A673 (cell line): ENCODE results near the gene METRNL. TPM values are rescaled to one million over a fixed set of nuclear protein-coding genes. Genes with fewer than 3 reads are reported as not detected.

Experiments
- BruUV-seq: library from RNA; stranded (reverse); fragments of 400-500 nt; replicated peaks from 2 replicates; lab custom pipeline; 2021; lab: Mats Ljungman, UMichigan
- CTCF ChIA-PET: fragments of 300-600 bp; sonication (Branson Sonifier 250); formaldehyde crosslinking; loops from one replicate; lab custom pipeline; 2022; ENCODE audit warnings: antibody characterized with exemption; lab: Charles Lee
- POLR2A ChIA-PET: fragments of 300-600 bp; sonication (Branson Sonifier 250); formaldehyde crosslinking; loops from one replicate; lab custom pipeline; 2022; ENCODE audit warnings: antibody characterized with exemption; ENCODE audit not compliant: low non-redundant PET; lab: Charles Lee
- DNase-seq: peaks from one replicate; pipeline ENCODE4 v3.0.0-alpha.2; 2015; ENCODE audit warnings: low spot score
- H3K27ac ChIP-seq: fragments of 200-600 bp; sonication (generic); 2 replicates; pipeline ENCODE4 v1.5.1; 2016; ENCODE audit warnings: mixed run types, low read depth, mild to moderate bottlenecking, mixed read lengths, antibody characterized with exemption, low read length; ENCODE audit not compliant: poor library complexity, severe bottlenecking
- H3K27me3 ChIP-seq: fragments of 200-600 bp; sonication (generic); replicated peaks from 2 replicates; pipeline ENCODE4 v1.6.1; 2017; ENCODE audit warnings: mixed run types, low read depth, mild to moderate bottlenecking, mixed read lengths, antibody characterized with exemption, low read length; ENCODE audit not compliant: insufficient read depth, poor library complexity
- H3K36me3 ChIP-seq: fragments of 200-600 bp; sonication (generic); 2 replicates; pipeline ENCODE4 v1.6.1; 2016; ENCODE audit warnings: mixed run types, mild to moderate bottlenecking, mixed read lengths, antibody characterized with exemption, low read length; ENCODE audit not compliant: insufficient read depth, poor library complexity, severe bottlenecking
- H3K4me1 ChIP-seq: fragments of 200-600 bp; sonication (generic); 2 replicates; pipeline ENCODE4 v1.6.1; 2017; ENCODE audit warnings: mixed run types, mild to moderate bottlenecking, mixed read lengths, antibody characterized with exemption, low read length; ENCODE audit not compliant: insufficient read depth, poor library complexity, severe bottlenecking
- H3K4me3 ChIP-seq: fragments of 200-600 bp; sonication (generic); 2 replicates; pipeline ENCODE4 v1.5.1; 2016; ENCODE audit warnings: low read depth, mixed run types, mild to moderate bottlenecking, mixed read lengths, low read length; ENCODE audit not compliant: poor library complexity, severe bottlenecking
- H3K9me3 ChIP-seq: fragments of 200-600 bp; sonication (generic); 2 replicates; pipeline ENCODE4 v1.6.1; 2016; ENCODE audit warnings: mixed run types, low read depth, mild to moderate bottlenecking, mixed read lengths, antibody characterized with exemption, low read length; ENCODE audit not compliant: poor library complexity, severe bottlenecking
- EZH2 ChIP-seq: fragments of 200-600 bp; sonication (generic); IDR thresholded peaks from 2 replicates; pipeline ENCODE4 v1.6.1; 2017; ENCODE audit warnings: borderline replicate concordance, low read depth, mild to moderate bottlenecking, mixed read lengths, antibody characterized with exemption, low read length; ENCODE audit not compliant: poor library complexity, severe bottlenecking
- intact Hi-C: fragments of 100-400 bp; cut with micrococcal nuclease; formaldehyde crosslinking; loops from one replicate; pipeline ENCODE4 v1.10.0; 2022; ENCODE audit not compliant: unreplicated experiment
- total RNA-seq: library from RNA; stranded (reverse); gene quantifications from 2 replicates; pipeline ENCODE4 v1.2.3, GENCODE V29; 2021
- TF ChIP-seq, protein P1 (sequence below): fragments of 300-800, 200-600 bp; sonication (generic); conservative IDR thresholded peaks from 2 replicates; pipeline ENCODE4 v1.5.1; 2017; ENCODE audit warnings: low read depth, mild to moderate bottlenecking, antibody characterized with exemption, low read length, moderate library complexity, mixed read lengths

METRNL gene
- total RNA-seq, 1 experiment from 2014 or later: 16.5 TPM

- CTCF ChIA-PET: no interaction called here
- POLR2A ChIA-PET: no interaction called here
- peaks cover 12% of the 10 kb centered on the region for H3K4me1 ChIP-seq
- H3K27me3 ChIP-seq: no peaks in the 10 kb centered on the region
- no TSS peak for BruUV-seq
- no peaks in the 10 kb centered on the region for H3K36me3 ChIP-seq
- no peaks in the 10 kb centered on the region for H3K9me3 ChIP-seq
- DNase-seq: no peak
- no peak for TF ChIP-seq EZH2
- TF ChIP-seq, protein P1, sequence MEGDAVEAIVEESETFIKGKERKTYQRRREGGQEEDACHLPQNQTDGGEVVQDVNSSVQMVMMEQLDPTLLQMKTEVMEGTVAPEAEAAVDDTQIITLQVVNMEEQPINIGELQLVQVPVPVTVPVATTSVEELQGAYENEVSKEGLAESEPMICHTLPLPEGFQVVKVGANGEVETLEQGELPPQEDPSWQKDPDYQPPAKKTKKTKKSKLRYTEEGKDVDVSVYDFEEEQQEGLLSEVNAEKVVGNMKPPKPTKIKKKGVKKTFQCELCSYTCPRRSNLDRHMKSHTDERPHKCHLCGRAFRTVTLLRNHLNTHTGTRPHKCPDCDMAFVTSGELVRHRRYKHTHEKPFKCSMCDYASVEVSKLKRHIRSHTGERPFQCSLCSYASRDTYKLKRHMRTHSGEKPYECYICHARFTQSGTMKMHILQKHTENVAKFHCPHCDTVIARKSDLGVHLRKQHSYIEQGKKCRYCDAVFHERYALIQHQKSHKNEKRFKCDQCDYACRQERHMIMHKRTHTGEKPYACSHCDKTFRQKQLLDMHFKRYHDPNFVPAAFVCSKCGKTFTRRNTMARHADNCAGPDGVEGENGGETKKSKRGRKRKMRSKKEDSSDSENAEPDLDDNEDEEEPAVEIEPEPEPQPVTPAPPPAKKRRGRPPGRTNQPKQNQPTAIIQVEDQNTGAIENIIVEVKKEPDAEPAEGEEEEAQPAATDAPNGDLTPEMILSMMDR: no peak
- H3K27ac ChIP-seq: no peak overlapping the region
- intact Hi-C loops: no loop called here
- H3K4me3 ChIP-seq: no peak overlapping the region
Measured at GRCh38 chr17:83084621-83085056, 5.2 kb downstream of the METRNL start.

DNA sequence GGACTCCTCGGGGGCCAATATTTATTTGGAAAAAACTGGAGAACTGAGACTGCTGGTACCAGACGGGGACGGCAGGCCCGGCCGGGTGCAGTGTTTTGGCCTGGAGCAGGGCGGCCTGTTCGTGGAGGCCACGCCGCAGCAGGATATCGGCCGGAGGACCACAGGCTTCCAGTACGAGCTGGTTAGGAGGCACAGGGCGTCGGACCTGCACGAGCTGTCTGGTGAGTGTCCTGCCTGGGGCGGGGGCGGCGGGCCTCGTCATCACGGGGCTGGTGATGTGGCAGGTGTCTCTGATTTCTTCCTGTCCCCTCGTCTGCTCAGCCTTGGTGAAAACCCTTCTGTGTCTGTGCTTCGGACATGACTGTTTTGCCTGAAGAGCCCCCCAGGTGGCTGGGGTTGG is 5.7 kb downstream of the METRNL start:
- TF ChIP-seq, protein P1: no peak
- no peak for TF ChIP-seq EZH2
- Histone ChIP-seq H3K27ac (no peak overlapping the region), H3K36me3 (no peaks in the 10 kb centered on the region), H3K9me3 (no peaks in the 10 kb centered on the region), H3K4me3 (no peak overlapping the region), H3K27me3 (no peaks in the 10 kb centered on the region), H3K4me1 (peaks cover 12% of the 10 kb centered on the region)
- ChIA-PET CTCF (no interaction called here), POLR2A (no interaction called here)
- no TSS peak for BruUV-seq
- DNase-seq: no peak
- intact Hi-C loops: no loop called here

GRCh38 chr17:83085526-83086198 is 6.3 kb downstream of the METRNL start:
- no peak for DNase-seq
- BruUV-seq: no TSS peak
- Histone ChIP-seq H3K36me3 (no peaks in the 10 kb centered on the region), H3K4me1 (peaks cover 12% of the 10 kb centered on the region), H3K27me3 (no peaks in the 10 kb centered on the region), H3K4me3 (no peak overlapping the region), H3K27ac (no peak overlapping the region), H3K9me3 (no peaks in the 10 kb centered on the region)
- CTCF ChIA-PET: no interaction called here
- intact Hi-C loops: no loop called here
- TF ChIP-seq EZH2: no peak
- POLR2A ChIA-PET: no interaction called here
